ENCODE data around the gene TCAP.

The TCAP gene

GRCh38 chr17:39664581-39665561 is at the start of gene TCAP:
Gene TCAP, plus strand, starts transcription at chr17:39665349. Its CDS starts 11 bp downstream, at chr17:39665360.
- no peak for DNase-seq (ENCODE audit: low spot score)

- no peak for DNase-seq (ENCODE audit: low spot score)
These were observed 49.7 kb upstream of the TCAP start for GRCh38 chr17:39615434-39615833.

- DNase-seq (ENCODE audit: low spot score) = no peak
These were observed 48.1 kb upstream of the TCAP start for GRCh38 chr17:39617100-39617445.

GRCh38 chr17:39617446-39618245 is 47.5 kb upstream of the TCAP start:
- DNase-seq (ENCODE audit: low spot score) = peak; percentile 87

GRCh38 chr17:39618246-39618913 is 46.8 kb upstream of the TCAP start:
- no peak for DNase-seq (ENCODE audit: low spot score)

GRCh38 chr17:39618956-39619785 is 46.0 kb upstream of the TCAP start:
- no peak for DNase-seq (ENCODE audit: low spot score)

GRCh38 chr17:39619786-39620101 is 45.4 kb upstream of the TCAP start:
- DNase-seq (ENCODE audit: low spot score) = no peak

- DNase-seq (ENCODE audit: low spot score) = peak; percentile 91
These were observed 43.4 kb upstream of the TCAP start for GRCh38 chr17:39621523-39622379.

- no peak for DNase-seq (ENCODE audit: low spot score)
These were observed 42.7 kb upstream of the TCAP start for GRCh38 chr17:39622380-39623006.

GRCh38 chr17:39623356-39623950 is 41.7 kb upstream of the TCAP start:
- peak; percentile 86 for DNase-seq (ENCODE audit: low spot score)

GRCh38 chr17:39624313-39624712 is 40.8 kb upstream of the TCAP start:
- no peak for DNase-seq (ENCODE audit: low spot score)

- no peak for DNase-seq (ENCODE audit: low spot score)
These were observed 39.9 kb upstream of the TCAP start for GRCh38 chr17:39625198-39625785.

GRCh38 chr17:39626171-39627046 is 38.7 kb upstream of the TCAP start, which contains the start of gene PPP1R1B:
Gene PPP1R1B, plus strand, starts transcription at chr17:39626952. Its CDS starts 441 bp downstream, at chr17:39627393.
- no peak for DNase-seq (ENCODE audit: low spot score)

GRCh38 chr17:39627047-39627711 is 38.0 kb upstream of the TCAP start:
- DNase-seq (ENCODE audit: low spot score) = no peak

- no peak for DNase-seq (ENCODE audit: low spot score)
These were observed 37.2 kb upstream of the TCAP start for GRCh38 chr17:39627712-39628516.

- no peak for DNase-seq (ENCODE audit: low spot score)
These were observed 36.3 kb upstream of the TCAP start for GRCh38 chr17:39628655-39629493.
